ENCODE data around the gene ZNF500.

The ZNF500 gene

DNA sequence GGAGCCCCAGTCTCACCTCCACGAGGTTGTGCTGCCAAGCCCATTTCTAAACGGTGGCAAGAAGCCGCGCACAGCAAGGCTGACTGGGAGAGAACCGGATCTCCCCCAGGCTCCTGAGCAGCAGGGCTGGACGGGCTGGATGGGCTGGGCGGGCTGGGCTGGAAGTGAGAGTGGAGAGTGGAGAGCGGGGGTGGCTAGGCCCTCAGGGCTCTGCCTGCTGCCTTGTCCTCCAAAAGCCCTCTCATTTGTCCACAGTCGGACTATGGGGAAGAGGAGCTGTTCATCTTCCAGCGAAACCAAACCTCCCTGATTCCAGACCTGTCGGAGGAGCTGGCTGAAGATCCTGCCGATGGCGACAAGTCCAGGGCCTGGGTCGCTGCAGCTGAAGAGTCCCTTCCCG is 29.4 kb downstream of the ZNF500 start:
- DNase-seq (ENCODE audit: low spot score): no peak
- no peak for TF ChIP-seq CTCF (IDR thresholded peaks at IDR 0.05; ENCODE audit: extremely low read depth, insufficient read depth, missing control alignments)
- in situ Hi-C loops (cut with MboI; ENCODE audit: low pct_unique_long_range_greater_than_20kb, low sequenced_read_pairs, unreplicated experiment): loop anchor here (25.0 kb wide), 1 partner anchor 325 kb away; the partner anchor contains the start of genes ALG1 and C16orf89

- DNase-seq (ENCODE audit: low spot score): no peak
- no peak for TF ChIP-seq CTCF (IDR thresholded peaks at IDR 0.05; ENCODE audit: extremely low read depth, insufficient read depth, missing control alignments)
- in situ Hi-C loops (cut with MboI; ENCODE audit: low pct_unique_long_range_greater_than_20kb, low sequenced_read_pairs, unreplicated experiment): loop anchor here (25.0 kb wide), 1 partner anchor 326 kb away; the partner anchor contains the start of genes ALG1 and C16orf89
Measured at GRCh38 chr16:4736546-4736945, 30.4 kb downstream of the ZNF500 start.

DNA sequence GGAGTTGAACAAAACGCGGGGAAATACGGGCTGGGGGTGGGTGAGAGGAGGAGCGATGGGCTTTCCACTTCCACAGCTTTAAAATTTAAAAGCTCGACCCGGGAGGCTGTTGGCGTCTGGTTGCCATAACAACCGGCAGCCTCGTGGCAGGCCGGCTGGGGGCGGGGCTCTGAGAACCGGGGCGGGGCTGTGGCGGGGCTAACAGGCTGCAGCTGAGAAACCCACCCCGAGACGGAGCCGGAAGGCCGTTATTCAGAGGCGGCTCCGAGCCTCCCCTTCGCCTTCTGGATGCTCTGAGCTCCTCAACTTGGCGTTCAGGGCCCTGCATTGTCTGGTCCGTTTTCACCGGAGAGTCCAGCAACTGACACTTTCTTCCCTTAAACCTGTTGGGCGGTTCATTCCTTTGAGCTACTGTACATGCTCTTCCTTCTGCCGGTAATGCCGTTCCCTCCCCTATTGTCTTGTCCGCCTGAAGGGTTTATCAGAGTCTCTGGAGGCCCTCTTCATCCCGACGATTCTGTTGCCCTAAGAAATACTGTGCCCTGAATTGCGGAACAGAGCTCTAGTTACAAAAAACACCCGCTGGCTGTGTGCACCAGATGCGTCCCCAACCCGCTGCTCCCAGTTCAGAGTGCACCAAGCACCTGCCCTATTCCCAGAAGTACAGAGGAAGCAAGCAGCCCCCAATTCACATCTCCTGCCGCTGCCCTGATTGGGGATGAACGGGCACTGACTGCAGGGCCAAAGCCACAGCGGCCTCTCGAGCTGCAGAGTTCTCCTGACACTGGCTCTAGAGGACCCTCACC is 32.0 kb downstream of the ZNF500 start:
- peak; percentile 95 for DNase-seq (ENCODE audit: low spot score)
- in situ Hi-C loops (cut with MboI; ENCODE audit: low pct_unique_long_range_greater_than_20kb, low sequenced_read_pairs, unreplicated experiment): loop anchor here (25.0 kb wide), 1 partner anchor 327 kb away; the partner anchor contains the start of genes ALG1 and C16orf89
- TF ChIP-seq CTCF (IDR thresholded peaks at IDR 0.05; ENCODE audit: extremely low read depth, insufficient read depth, missing control alignments): no peak

GRCh38 chr16:4734063-4734729 is 32.8 kb downstream of the ZNF500 start, which contains the start of the genes ANKS3 and DNAAF8:
Gene ANKS3 (minus strand): TSS chr16:4734271. CDS start chr16:4730149, 4,122 bp downstream.
Gene DNAAF8 (plus strand): TSS chr16:4734537. CDS start chr16:4736515, 1,978 bp downstream.
- peak; percentile 93 for DNase-seq (ENCODE audit: low spot score)
- in situ Hi-C loops (cut with MboI; ENCODE audit: low pct_unique_long_range_greater_than_20kb, low sequenced_read_pairs, unreplicated experiment): loop anchor here (25.0 kb wide), 1 partner anchor 328 kb away; the partner anchor contains the start of genes ALG1 and C16orf89
- TF ChIP-seq CTCF (IDR thresholded peaks at IDR 0.05; ENCODE audit: extremely low read depth, insufficient read depth, missing control alignments): no peak

DNA sequence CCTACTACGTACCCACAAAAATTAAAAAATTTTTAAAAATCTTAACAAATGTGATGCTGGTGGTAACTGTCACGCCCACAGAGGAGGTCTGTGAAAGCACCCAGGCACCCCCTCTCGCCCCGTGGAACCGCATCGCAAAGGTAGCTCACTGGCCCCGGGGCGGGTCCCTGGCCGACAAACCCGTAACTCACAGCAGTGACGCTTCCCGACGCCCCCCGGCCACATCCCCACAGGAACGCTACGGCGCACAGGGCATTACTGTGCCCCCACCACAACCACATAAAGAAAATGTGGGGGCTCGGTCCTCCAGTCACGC is 33.3 kb downstream of the ZNF500 start:
- TF ChIP-seq CTCF (IDR thresholded peaks at IDR 0.05; ENCODE audit: extremely low read depth, insufficient read depth, missing control alignments): no peak
- DNase-seq (ENCODE audit: low spot score): no peak
- in situ Hi-C loops (cut with MboI; ENCODE audit: low pct_unique_long_range_greater_than_20kb, low sequenced_read_pairs, unreplicated experiment): loop anchor here (25.0 kb wide), 1 partner anchor 329 kb away; the partner anchor contains the start of genes ALG1 and C16orf89

GRCh38 chr16:4733211-4733742 is 33.7 kb downstream of the ZNF500 start:
- TF ChIP-seq CTCF (IDR thresholded peaks at IDR 0.05; ENCODE audit: extremely low read depth, insufficient read depth, missing control alignments): no peak
- DNase-seq (ENCODE audit: low spot score): no peak
- in situ Hi-C loops (cut with MboI; ENCODE audit: low pct_unique_long_range_greater_than_20kb, low sequenced_read_pairs, unreplicated experiment): loop anchor here (25.0 kb wide), 1 partner anchor 329 kb away; the partner anchor contains the start of genes ALG1 and C16orf89

Measured in GM13977 (cell line).